Measurements from ENCODE around the gene MEI1.

Gene MEI1

GRCh38 chr22:41687901-41688364 is 11.4 kb upstream of the MEI1 start:
- Histone ChIP-seq H2AFZ (ENCODE audit: low read depth) (peak overlapping the region; percentile 92; the same call in 1 of the 2 replicates), H3K36me3 (ENCODE audit: insufficient read depth) (no peaks in the 10 kb centered on the region), H3K79me2 (ENCODE audit: insufficient read depth, low read depth) (peaks cover 56% of the 10 kb centered on the region), H3K4me1 (ENCODE audit: low read depth, poor library complexity, severe bottlenecking) (peaks cover 9% of the 10 kb centered on the region), H3K27me3 (ENCODE audit: insufficient read depth, low read depth) (no peaks in the 10 kb centered on the region), H3K4me3 (IDR thresholded peaks at IDR 0.05; ENCODE audit: insufficient read depth, low read depth, low read length) (no peak overlapping the region), H4K20me1 (ENCODE audit: insufficient read depth) (no peaks in the 10 kb centered on the region; the same call in none of the 2 replicates), H3K4me2 (peak overlapping the region; percentile 71), H3K9ac (peak overlapping the region; percentile 97), H3K27ac (peak overlapping the region; percentile 97)
- TF ChIP-seq CTCF (conservative IDR thresholded peaks at IDR 0.05; ENCODE audit: low read depth, low read length) = no peak

GRCh38 chr22:41688365-41689211 is 10.7 kb upstream of the MEI1 start, which contains the start of gene SNU13:
SNU13 (minus strand) TSS chr22:41688867; CDS start chr22:41688796, 71 bp downstream.
- H3K79me2 ChIP-seq (ENCODE audit: insufficient read depth, low read depth) = peaks cover 50% of the 10 kb centered on the region
- H2AFZ ChIP-seq (ENCODE audit: low read depth) = peak within 1 kb of the TSS; percentile 92
- peak within 1 kb of the TSS; percentile 97 for H3K9ac ChIP-seq

GRCh38 chr22:41690476-41690875 is 8.8 kb upstream of the MEI1 start:
- H3K4me1 ChIP-seq (ENCODE audit: low read depth, poor library complexity, severe bottlenecking) = peaks cover 9% of the 10 kb centered on the region
- no peaks in the 10 kb centered on the region for H3K27me3 ChIP-seq (ENCODE audit: insufficient read depth, low read depth)
- no peak overlapping the region for H2AFZ ChIP-seq (ENCODE audit: low read depth)
- H3K9ac ChIP-seq = no peak overlapping the region
- H3K27ac ChIP-seq = no peak overlapping the region
- peaks cover 31% of the 10 kb centered on the region for H3K79me2 ChIP-seq (ENCODE audit: insufficient read depth, low read depth)
- no peak overlapping the region for H3K4me3 ChIP-seq (IDR thresholded peaks at IDR 0.05; ENCODE audit: insufficient read depth, low read depth, low read length)
- H3K4me2 ChIP-seq = no peak overlapping the region
- no peak for TF ChIP-seq CTCF (conservative IDR thresholded peaks at IDR 0.05; ENCODE audit: low read depth, low read length)
- H4K20me1 ChIP-seq (ENCODE audit: insufficient read depth) = no peaks in the 10 kb centered on the region; the same call in 1 of the 2 replicates
- no peaks in the 10 kb centered on the region for H3K36me3 ChIP-seq (ENCODE audit: insufficient read depth)

More at GRCh38 chr22:41688365-41689211, 10.7 kb upstream of the MEI1 start, which contains the start of gene SNU13:
- H3K36me3 ChIP-seq (ENCODE audit: insufficient read depth) = no peaks in the 10 kb centered on the region
- H3K27me3 ChIP-seq (ENCODE audit: insufficient read depth, low read depth) = no peaks in the 10 kb centered on the region
- no peaks in the 10 kb centered on the region; the same call in none of the 2 replicates for H4K20me1 ChIP-seq (ENCODE audit: insufficient read depth)
- no peak for TF ChIP-seq CTCF (conservative IDR thresholded peaks at IDR 0.05; ENCODE audit: low read depth, low read length)
- peak within 1 kb of the TSS; percentile 71 for H3K4me2 ChIP-seq
- H3K4me3 ChIP-seq (IDR thresholded peaks at IDR 0.05; ENCODE audit: insufficient read depth, low read depth, low read length) = no peak within 1 kb of the TSS
- H3K4me1 ChIP-seq (ENCODE audit: low read depth, poor library complexity, severe bottlenecking) = peaks cover 9% of the 10 kb centered on the region
- peak within 1 kb of the TSS; percentile 97 for H3K27ac ChIP-seq

- no peak overlapping the region for H3K4me2 ChIP-seq
- no peak overlapping the region for H3K9ac ChIP-seq
- TF ChIP-seq CTCF (conservative IDR thresholded peaks at IDR 0.05; ENCODE audit: low read depth, low read length) = no peak
Observed at GRCh38 chr22:41695211-41695610, 4.1 kb upstream of the MEI1 start.

More at GRCh38 chr22:41695211-41695610, 4.1 kb upstream of the MEI1 start:
- no peaks in the 10 kb centered on the region for H3K79me2 ChIP-seq (ENCODE audit: insufficient read depth, low read depth)
- no peaks in the 10 kb centered on the region for H4K20me1 ChIP-seq (ENCODE audit: insufficient read depth)
- H3K27me3 ChIP-seq (ENCODE audit: insufficient read depth, low read depth) = no peaks in the 10 kb centered on the region
- peaks cover 11% of the 10 kb centered on the region for H3K4me1 ChIP-seq (ENCODE audit: low read depth, poor library complexity, severe bottlenecking)
- H3K4me3 ChIP-seq (IDR thresholded peaks at IDR 0.05; ENCODE audit: insufficient read depth, low read depth, low read length) = no peak overlapping the region
- H3K27ac ChIP-seq = no peak overlapping the region
- H3K36me3 ChIP-seq (ENCODE audit: insufficient read depth) = no peaks in the 10 kb centered on the region
- H2AFZ ChIP-seq (ENCODE audit: low read depth) = no peak overlapping the region

Data from KMS-11 (cell line).